ENCODE measurements around the gene ACOD1.

DNA sequence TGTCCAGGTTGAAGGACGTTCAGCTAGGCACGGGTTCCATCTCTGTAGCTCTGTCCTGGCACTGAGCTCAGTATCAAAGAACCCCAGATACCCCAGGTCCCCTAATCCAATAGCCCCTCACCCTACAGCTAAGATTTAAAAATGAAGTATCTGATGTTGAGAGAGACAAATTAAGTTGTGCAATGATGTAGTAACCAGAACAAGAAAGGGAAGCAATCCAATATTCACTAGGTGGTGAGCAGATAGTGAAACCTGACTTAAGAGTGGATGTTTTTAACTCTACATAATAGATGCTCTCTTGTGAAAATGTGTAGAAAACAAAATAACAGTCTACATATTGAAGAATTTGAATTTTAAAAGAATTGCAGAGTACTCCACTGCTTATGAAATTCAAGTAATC, 1.8 kb downstream of the ACOD1 start:
- TF ChIP-seq, protein P1, sequence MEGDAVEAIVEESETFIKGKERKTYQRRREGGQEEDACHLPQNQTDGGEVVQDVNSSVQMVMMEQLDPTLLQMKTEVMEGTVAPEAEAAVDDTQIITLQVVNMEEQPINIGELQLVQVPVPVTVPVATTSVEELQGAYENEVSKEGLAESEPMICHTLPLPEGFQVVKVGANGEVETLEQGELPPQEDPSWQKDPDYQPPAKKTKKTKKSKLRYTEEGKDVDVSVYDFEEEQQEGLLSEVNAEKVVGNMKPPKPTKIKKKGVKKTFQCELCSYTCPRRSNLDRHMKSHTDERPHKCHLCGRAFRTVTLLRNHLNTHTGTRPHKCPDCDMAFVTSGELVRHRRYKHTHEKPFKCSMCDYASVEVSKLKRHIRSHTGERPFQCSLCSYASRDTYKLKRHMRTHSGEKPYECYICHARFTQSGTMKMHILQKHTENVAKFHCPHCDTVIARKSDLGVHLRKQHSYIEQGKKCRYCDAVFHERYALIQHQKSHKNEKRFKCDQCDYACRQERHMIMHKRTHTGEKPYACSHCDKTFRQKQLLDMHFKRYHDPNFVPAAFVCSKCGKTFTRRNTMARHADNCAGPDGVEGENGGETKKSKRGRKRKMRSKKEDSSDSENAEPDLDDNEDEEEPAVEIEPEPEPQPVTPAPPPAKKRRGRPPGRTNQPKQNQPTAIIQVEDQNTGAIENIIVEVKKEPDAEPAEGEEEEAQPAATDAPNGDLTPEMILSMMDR (IDR thresholded peaks at IDR 0.05; ENCODE audit: low read depth, low read length) = no peak
- no peak for TF ChIP-seq EZH2phosphoT487 (IDR thresholded peaks at IDR 0.05; ENCODE audit: low read depth)
